H1 (cell line): ENCODE measurements around the gene VAMP2. TPM values are rescaled to one million over a fixed set of nuclear protein-coding genes. Genes with fewer than 3 reads are reported as not detected.

ENCODE experiments used
- ASH2L ChIP-seq: fragments of 200-600, 300-600 bp; sonication (generic); IDR thresholded peaks from one replicate; pipeline ENCODE4 v1.7.1; 2017; ENCODE audit warnings: low read length
- CBX8 ChIP-seq: fragments of 300-800, 300-1000 bp; sonication (generic); IDR thresholded peaks from 2 replicates; pipeline ENCODE4 v1.7.1; 2016; ENCODE audit warnings: low read depth, low read length, borderline replicate concordance
- CEBPB ChIP-seq: IDR thresholded peaks from 2 replicates; pipeline ENCODE4 v1.6.1; 2012; ENCODE audit warnings: low read depth, low read length
- CREB1 ChIP-seq: IDR thresholded peaks from 2 replicates; pipeline ENCODE4 v1.6.1; 2012; ENCODE audit warnings: inconsistent platforms
- CTBP2 ChIP-seq: IDR thresholded peaks from 2 replicates; pipeline ENCODE4 v1.7.0; 2011; ENCODE audit warnings: borderline replicate concordance, mild to moderate bottlenecking, moderate library complexity, mixed read lengths, low read length; ENCODE audit not compliant: insufficient read depth, insufficient read length
- FOSL1 ChIP-seq: IDR thresholded peaks from 2 replicates; pipeline ENCODE4 v1.6.1; 2011; ENCODE audit warnings: mild to moderate bottlenecking, low read depth, low read length, moderate library complexity; ENCODE audit not compliant: insufficient read depth
- GTF2F1 ChIP-seq: IDR thresholded peaks from 2 replicates; pipeline ENCODE4 v1.6.1; 2012; ENCODE audit warnings: low read depth, low read length, improper control_type of control experiment, borderline replicate concordance
- HDAC2 ChIP-seq, 2 experiments: fragments of 300-600 bp in 1 of 2; sonication (generic) in 1 of 2; IDR thresholded peaks; 2 replicates each; pipeline ENCODE4 v1.6.1; 2011 to 2012; ENCODE audit warnings: low read depth in 2 of 2, low read length in 2 of 2, mild to moderate bottlenecking in 2 of 2, moderate library complexity in 2 of 2, borderline replicate concordance in 1 of 2, inconsistent platforms in 1 of 2
- KDM4A ChIP-seq: IDR thresholded peaks from one replicate; pipeline ENCODE4 v1.7.1; 2012; ENCODE audit warnings: low read depth, mild to moderate bottlenecking, moderate library complexity, low read length, inconsistent platforms; ENCODE audit not compliant: severe bottlenecking
- KDM5A ChIP-seq: fragments of 200-600 bp; IDR thresholded peaks from 2 replicates; pipeline ENCODE4 v1.7.1; 2012; ENCODE audit warnings: mild to moderate bottlenecking, low read length, inconsistent platforms, mixed read lengths
- SAP30 ChIP-seq: fragments of 300-600 bp; sonication (generic); IDR thresholded peaks from 2 replicates; pipeline ENCODE4 v1.7.1; 2012; ENCODE audit warnings: low read length, moderate library complexity, mild to moderate bottlenecking, inconsistent platforms; ENCODE audit not compliant: insufficient read depth, insufficient replicate concordance
- SIN3A ChIP-seq, 2 experiments: IDR thresholded peaks in 1 of 2; conservative IDR thresholded peaks in 1 of 2; 2 replicates each; pipeline ENCODE4 v1.6.1; 2011 to 2012; ENCODE audit warnings: low read length in 2 of 2, improper control_type of control experiment in 1 of 2, low read depth in 1 of 2, mild to moderate bottlenecking in 1 of 2
- SIRT6 ChIP-seq: IDR thresholded peaks from one replicate; pipeline ENCODE4 v1.7.1; 2012; ENCODE audit warnings: low read length, inconsistent platforms
- SUZ12 ChIP-seq: fragments of 200-600 bp; sonication (generic); IDR thresholded peaks from 2 replicates; pipeline ENCODE4 v1.6.1; 2012; ENCODE audit warnings: mild to moderate bottlenecking, inconsistent platforms, low read length, moderate library complexity, mixed read lengths
- TAF1 ChIP-seq: IDR thresholded peaks from 2 replicates; pipeline ENCODE4 v1.6.1; 2011; ENCODE audit warnings: mild to moderate bottlenecking, low read depth, low read length
- TBP ChIP-seq: IDR thresholded peaks from 2 replicates; pipeline ENCODE4 v1.6.1; 2011; ENCODE audit warnings: low read depth, low read length, improper control_type of control experiment
- TEAD4 ChIP-seq: IDR thresholded peaks from 2 replicates; pipeline ENCODE4 v1.6.1; 2012; ENCODE audit warnings: low read depth, low read length, inconsistent platforms, mixed read lengths
- YY1 ChIP-seq: IDR thresholded peaks from 2 replicates; pipeline ENCODE4 v1.6.1; 2011; ENCODE audit warnings: low read depth, mild to moderate bottlenecking, low read length
- ZNF274 ChIP-seq: IDR thresholded peaks from 2 replicates; pipeline ENCODE4 v1.7.0; 2012; ENCODE audit warnings: low read length, borderline replicate concordance; ENCODE audit errors: extremely low read depth
- polyA plus RNA-seq, 7 experiments: library from polyadenylated mRNA; depleted of rRNA in 3 of 7; stranded (reverse) in 5 of 7; unstranded in 2 of 7; fragments of >200 nt in 5 of 7; fragments of 200-250 nt in 2 of 7; gene quantifications; 1 replicate in 5 of 7; 2 replicates in 1 of 7; 4 replicates in 1 of 7; pipeline versions ENCODE4 v1.2.1 to v1.2.3, GENCODE V29; 2011 to 2013; ENCODE audit warnings: missing spikeins in 2 of 7, mixed read lengths in 2 of 7
- total RNA-seq: library from RNA; stranded (reverse); fragmentation: NEBNext Ultra II Directional; extraction: Animal tissue kit (Norgen Biotek cat#: 25700); gene quantifications from 2 replicates; pipeline ENCODE4 v1.2.1, GENCODE V29; 2021
- TF ChIP-seq, protein P1 (sequence below), 3 experiments: IDR thresholded peaks; 1 replicate in 2 of 3; 2 replicates in 1 of 3; pipeline versions ENCODE4 v1.5.1 to v1.6.1; 2011; ENCODE audit warnings: low read length in 3 of 3, mild to moderate bottlenecking in 3 of 3, inconsistent platforms in 2 of 3, low read depth in 1 of 3, moderate library complexity in 1 of 3; ENCODE audit not compliant: insufficient read depth in 1 of 3; ENCODE audit errors: control extremely low read depth in 1 of 3

VAMP2 gene
- total and polyA plus RNA-seq, 2 of the 8 experiments (the other 6 are each of a cell fraction or from before 2014, with no cell fraction given) = 19.3 to 20.5 TPM

DNA sequence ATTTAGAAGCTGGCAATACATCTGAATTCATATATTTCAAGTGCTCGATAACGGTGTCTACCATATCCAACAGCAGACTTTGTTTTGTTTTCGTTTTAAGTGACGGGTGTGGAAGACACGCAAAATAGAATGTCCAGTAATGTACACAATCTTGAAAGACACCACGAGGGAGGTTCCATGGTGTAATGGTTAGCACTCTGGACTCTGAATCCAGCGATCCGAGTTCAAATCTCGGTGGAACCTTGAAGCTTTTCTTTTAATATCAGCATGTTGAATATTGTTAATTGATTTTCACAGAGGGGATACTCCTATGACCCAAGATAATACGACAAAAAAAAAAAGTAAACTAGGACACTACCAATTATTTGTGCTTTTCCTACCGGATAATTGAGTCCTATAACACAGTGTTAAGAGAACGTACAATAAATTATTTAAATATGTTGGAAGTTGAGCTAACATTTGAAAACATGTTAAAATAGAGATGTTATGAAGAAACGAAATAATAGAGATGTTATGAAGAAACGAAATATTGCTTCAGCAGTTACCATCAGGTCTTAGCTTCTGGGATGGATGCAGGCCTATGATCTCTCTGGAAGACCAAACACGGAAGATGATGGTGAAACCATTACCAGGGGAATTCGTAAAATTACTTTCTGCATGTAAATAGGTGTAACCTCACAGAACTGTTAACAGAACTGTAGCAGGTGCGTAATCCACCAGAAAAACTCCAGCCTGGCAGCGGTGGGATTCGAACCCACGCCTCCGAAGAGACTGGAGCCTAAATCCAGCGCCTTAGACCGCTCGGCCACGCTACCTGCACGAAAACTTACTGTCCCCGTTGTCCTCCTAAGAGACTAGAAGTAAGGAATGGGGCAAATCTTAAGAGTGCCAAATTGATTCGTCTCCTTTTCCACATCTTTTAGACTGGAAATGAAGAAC is 42.9 kb downstream of the VAMP2 start (continued):
- TF ChIP-seq CTBP2 = no peak
- TF ChIP-seq TEAD4 = peak; percentile 78
- peak; percentile 0 to 86; a peak in 1 of 4 replicates for TF ChIP-seq HDAC2 (IDR thresholded peaks at IDR 0.05; ENCODE audit: borderline replicate concordance in 1 of 2, low read depth in 2 of 2, low read length in 2 of 2)
- no peak for TF ChIP-seq TAF1
- TF ChIP-seq YY1 = no peak
- TF ChIP-seq ASH2L = no peak
- TF ChIP-seq SUZ12 = no peak
- TF ChIP-seq CREB1 = peak; percentile 60; the same call in 1 of the 2 replicates
- TF ChIP-seq SAP30 = no peak
- no peak for TF ChIP-seq KDM5A
- TF ChIP-seq SIN3A (conservative IDR thresholded peaks at IDR 0.05 in 1 of 2, IDR thresholded peaks at IDR 0.05 in 1 of 2; ENCODE audit: low read depth in 1 of 2, low read length in 2 of 2) = peak in 1 of 2 experiments; percentile 67; a peak in 1 of 4 replicates
- peak; percentile 99 for TF ChIP-seq TBP
- TF ChIP-seq GTF2F1 = no peak
- TF ChIP-seq FOSL1 = no peak
- TF ChIP-seq CBX8 = no peak
- no peak for TF ChIP-seq ZNF274
- no peak for TF ChIP-seq KDM4A
- TF ChIP-seq, protein P1, sequence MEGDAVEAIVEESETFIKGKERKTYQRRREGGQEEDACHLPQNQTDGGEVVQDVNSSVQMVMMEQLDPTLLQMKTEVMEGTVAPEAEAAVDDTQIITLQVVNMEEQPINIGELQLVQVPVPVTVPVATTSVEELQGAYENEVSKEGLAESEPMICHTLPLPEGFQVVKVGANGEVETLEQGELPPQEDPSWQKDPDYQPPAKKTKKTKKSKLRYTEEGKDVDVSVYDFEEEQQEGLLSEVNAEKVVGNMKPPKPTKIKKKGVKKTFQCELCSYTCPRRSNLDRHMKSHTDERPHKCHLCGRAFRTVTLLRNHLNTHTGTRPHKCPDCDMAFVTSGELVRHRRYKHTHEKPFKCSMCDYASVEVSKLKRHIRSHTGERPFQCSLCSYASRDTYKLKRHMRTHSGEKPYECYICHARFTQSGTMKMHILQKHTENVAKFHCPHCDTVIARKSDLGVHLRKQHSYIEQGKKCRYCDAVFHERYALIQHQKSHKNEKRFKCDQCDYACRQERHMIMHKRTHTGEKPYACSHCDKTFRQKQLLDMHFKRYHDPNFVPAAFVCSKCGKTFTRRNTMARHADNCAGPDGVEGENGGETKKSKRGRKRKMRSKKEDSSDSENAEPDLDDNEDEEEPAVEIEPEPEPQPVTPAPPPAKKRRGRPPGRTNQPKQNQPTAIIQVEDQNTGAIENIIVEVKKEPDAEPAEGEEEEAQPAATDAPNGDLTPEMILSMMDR (IDR thresholded peaks at IDR 0.05; ENCODE audit: control extremely low read depth in 1 of 3, insufficient read depth in 1 of 3, low read depth in 1 of 3, low read length in 3 of 3) = no peak
- TF ChIP-seq SIRT6 = no peak
- TF ChIP-seq CEBPB = peak; percentile 83
